GM13976 (cell line): ENCODE measurements around the gene AK8.
"Not testable (repeated sequence)": the region's sequence is repeated elsewhere in the genome, so short reads cannot be mapped to it uniquely, and the experiment has no call there.

ENCODE experiments used
- DNase-seq: peaks from one replicate; pipeline ENCODE4 v3.0.0; 2012; ENCODE audit warnings: low spot score
- in situ Hi-C: fragments of 300-500 bp; cut with MboI; formaldehyde crosslinking; loops from one replicate; pipeline ENCODE4 v1.12.0; 2022; ENCODE audit warnings: low sequenced_read_pairs, mixed read lengths, inconsistent platforms; ENCODE audit not compliant: unreplicated experiment
- TF ChIP-seq, protein P1 (sequence below): IDR thresholded peaks from 2 replicates; pipeline ENCODE4 v1.5.1; 2012; ENCODE audit warnings: borderline replicate concordance, mild to moderate bottlenecking; ENCODE audit not compliant: insufficient read depth; ENCODE audit errors: extremely low read depth, missing control alignments, control extremely low read depth

The AK8 gene

DNA sequence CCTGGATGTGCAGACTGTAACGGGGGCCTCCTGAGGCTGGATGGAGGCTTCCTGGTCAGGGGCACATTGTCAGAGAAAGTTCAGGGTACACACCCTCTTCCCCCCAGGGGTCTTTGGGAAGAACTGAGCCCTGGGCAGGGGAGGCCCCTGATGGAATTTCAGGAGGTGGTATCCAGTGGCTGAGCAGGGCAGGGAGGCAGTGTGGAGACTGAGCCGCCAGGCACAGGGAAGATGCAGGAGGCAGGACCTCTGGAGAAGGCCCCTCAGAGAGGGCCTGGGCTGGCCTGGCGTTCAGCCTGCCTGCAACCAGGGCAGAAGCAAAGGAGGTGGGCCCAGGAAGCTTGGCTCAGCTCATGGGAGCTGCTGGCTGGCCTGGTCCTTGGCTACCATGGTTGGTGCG, 154.3 kb downstream of the AK8 start:
- in situ Hi-C loops, result no loop called here
- no peak for DNase-seq
- TF ChIP-seq, protein P1, sequence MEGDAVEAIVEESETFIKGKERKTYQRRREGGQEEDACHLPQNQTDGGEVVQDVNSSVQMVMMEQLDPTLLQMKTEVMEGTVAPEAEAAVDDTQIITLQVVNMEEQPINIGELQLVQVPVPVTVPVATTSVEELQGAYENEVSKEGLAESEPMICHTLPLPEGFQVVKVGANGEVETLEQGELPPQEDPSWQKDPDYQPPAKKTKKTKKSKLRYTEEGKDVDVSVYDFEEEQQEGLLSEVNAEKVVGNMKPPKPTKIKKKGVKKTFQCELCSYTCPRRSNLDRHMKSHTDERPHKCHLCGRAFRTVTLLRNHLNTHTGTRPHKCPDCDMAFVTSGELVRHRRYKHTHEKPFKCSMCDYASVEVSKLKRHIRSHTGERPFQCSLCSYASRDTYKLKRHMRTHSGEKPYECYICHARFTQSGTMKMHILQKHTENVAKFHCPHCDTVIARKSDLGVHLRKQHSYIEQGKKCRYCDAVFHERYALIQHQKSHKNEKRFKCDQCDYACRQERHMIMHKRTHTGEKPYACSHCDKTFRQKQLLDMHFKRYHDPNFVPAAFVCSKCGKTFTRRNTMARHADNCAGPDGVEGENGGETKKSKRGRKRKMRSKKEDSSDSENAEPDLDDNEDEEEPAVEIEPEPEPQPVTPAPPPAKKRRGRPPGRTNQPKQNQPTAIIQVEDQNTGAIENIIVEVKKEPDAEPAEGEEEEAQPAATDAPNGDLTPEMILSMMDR, result no peak

DNA sequence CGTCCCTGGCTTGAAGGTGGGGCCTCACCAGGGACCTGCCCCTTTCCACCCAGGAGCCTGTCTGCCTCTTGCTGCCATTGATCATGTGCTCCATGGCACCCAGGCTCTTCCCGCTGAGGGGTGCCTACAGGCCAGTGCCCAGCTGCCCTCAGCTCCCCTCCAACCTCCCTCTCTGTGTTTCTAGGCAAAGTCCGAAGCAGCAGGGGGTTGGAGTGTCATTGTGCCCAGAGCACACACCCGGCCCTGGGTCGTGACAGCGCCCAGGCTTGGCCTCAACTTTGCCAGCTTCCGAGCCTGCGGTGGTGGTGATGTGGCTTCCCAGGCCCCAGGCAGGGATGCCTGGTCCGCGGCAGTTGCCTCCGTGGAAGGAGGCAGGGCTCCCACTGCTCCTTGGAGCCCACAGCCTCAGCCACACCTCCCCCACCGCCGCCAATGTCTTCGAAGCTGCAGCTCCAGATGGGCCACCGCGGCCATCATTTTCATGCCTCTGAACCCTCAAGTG, 155.5 kb downstream of the AK8 start:
- in situ Hi-C loops, result no loop called here
- DNase-seq, result no peak
- TF ChIP-seq, protein P1, result no peak

DNA sequence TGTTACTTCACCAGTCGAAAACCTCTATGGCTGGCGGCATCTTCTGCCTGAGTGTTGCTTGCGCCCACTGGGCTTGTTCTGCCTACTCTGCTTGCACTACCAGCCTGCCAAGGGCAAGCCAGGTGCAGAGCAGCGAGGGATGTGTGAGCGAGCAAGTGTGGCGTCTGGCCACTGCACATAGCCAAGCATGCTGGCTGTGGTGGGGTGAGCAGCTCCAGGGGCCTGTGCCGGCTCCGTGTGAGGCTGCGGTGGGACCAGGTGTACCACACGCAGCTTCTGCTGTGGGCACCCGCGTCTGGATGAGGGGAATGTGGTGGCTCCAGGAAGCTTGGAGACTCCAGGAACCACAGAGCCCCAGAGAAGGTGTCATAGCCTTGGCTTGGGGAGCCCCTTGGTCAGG, 156.4 kb downstream of the AK8 start:
- in situ Hi-C loops, result no loop called here
- DNase-seq, result no peak
- TF ChIP-seq, protein P1, result no peak

DNA sequence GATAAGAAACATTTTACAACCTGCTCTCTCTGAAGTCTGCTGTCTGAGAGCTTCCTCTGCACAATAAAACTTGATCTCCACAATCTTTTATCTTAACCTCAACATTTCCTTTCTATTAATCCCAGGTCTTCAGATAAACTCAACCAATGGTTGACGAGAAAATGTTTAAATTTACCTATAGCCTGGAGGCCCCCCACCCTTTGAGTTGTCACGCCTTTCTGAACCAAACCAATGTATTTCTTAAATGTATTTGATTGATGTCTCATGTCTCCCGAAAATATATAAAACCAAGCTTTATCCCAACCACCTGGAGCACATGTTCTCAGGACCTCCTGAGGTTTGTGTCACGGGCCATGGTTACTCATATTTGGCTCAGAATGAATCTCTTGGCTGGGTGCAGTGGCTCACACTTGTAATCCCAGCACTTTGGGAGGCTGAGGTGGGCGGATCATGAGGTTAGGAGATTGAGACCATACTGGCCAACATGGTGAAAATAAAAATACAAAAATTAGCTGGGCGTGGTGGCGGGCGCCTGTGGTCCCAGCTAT, 159.6 kb downstream of the AK8 start:
- DNase-seq, in situ Hi-C loops: not testable (repeated sequence)

DNA sequence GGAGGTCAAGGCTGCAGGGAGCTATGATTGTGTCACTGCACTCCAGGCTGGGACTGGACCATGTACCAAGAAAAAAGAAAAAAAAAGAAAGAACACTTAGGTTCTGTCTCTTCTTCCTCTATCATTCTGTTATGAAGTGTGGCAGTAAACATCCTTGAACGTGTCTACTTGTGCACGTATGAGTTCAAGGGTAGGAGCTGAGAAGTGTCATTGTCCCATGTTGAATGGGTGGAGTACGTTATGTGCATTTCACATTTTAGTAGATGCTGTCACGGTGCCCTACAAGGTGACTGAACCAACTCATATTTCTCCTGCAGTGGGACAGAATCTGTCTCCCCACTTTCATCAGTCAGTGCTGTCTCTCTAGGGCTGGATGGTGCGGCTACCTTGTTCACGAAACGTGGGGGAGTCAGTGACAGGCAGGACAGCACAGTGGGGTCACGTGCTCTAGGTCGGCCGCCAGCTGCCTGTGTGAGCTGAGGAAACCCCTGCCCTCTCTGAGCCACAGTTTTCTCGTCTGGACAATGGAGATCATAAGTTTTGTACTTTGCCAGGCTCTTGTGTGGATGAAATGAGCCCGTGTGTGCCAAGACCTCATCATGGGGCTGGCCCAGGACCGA, 160.6 kb downstream of the AK8 start:
- in situ Hi-C loops, result no loop called here
- DNase-seq, result no peak
- TF ChIP-seq, protein P1, result no peak

DNA sequence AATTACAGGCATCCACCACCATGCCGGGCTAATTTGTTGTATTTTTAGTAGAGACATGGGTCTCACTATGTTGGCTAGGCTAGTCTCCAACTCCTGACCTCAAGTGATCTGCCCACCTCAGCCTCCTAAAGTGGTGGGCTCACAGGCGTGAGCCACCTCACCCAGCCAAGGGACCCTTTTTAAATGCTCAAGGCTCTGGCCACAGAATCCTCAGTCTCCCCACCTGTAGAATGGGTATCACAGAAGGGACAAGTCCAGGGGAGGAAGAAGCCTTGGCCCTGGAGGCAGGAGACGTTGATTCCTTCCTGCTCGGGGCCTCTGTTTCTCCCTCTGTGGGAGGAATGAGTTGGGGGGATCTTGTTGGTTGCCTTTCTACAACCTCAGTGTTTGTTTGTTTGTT, 162.1 kb downstream of the AK8 start:
- no peak for DNase-seq
- in situ Hi-C loops, result no loop called here
- TF ChIP-seq, protein P1, result no peak

DNA sequence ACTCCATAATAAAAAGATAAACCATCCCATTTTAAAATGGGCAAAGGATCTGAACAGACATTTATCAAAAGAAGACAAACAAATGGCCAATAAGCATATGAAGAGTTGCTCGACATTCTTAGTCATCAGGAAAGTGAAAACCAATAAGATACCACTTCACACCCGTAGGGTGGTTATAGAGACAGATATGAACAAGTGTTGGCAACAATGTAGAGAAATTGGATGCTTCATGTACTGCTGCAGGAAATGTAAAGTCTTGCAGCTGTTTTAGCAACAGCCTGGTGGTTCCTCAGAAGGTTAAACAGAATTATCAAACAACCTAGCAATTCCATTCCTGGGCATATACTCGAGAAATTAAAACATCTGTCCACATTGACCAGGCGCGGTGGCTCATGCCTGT, 165.3 kb downstream of the AK8 start:
- no peak for DNase-seq
- TF ChIP-seq, protein P1, result no peak
- in situ Hi-C loops, result no loop called here
